Measurements from ENCODE around the gene PCCA.

PCCA gene

GRCh38 chr13:100245104-100245503 is 156.2 kb downstream of the PCCA start:
- in situ Hi-C loops (cut with MboI; ENCODE audit: low pct_unique_long_range_greater_than_20kb, low sequenced_read_pairs, unreplicated experiment) = loop anchor here (25.0 kb wide), 3 partner anchors 258 to 583 kb away; partner anchors contain the start of gene ZIC2
- no peak for DNase-seq (ENCODE audit: low spot score)
- TF ChIP-seq CTCF (IDR thresholded peaks at IDR 0.05; ENCODE audit: extremely low read depth, insufficient read depth, missing control alignments) = no peak

GRCh38 chr13:100247937-100248336 is 159.0 kb downstream of the PCCA start:
- no peak for DNase-seq (ENCODE audit: low spot score)
- TF ChIP-seq CTCF (IDR thresholded peaks at IDR 0.05; ENCODE audit: extremely low read depth, insufficient read depth, missing control alignments) = no peak
- in situ Hi-C loops (cut with MboI; ENCODE audit: low pct_unique_long_range_greater_than_20kb, low sequenced_read_pairs, unreplicated experiment) = loop anchor here (25.0 kb wide), 3 partner anchors 261 to 586 kb away; partner anchors contain the start of gene ZIC2

DNA sequence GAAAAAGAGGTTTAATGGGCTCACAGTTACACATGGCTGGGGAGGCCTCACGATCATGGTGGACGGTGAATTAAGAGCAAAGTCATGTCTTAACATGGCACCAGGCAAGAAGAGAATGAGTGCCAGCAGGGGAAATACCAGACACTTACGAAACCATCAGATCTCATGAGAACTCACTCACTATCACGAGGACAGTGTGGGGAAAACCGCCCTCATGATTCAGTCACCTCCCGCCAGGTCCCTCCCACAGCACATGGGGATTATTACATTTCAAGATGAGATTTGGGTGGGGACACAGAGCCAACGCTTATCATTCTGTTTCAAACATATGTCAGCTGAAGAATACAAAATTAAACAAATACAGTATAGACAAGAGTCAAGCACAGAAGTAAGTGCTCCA is 165.1 kb downstream of the PCCA start:
- in situ Hi-C loops (cut with MboI; ENCODE audit: low pct_unique_long_range_greater_than_20kb, low sequenced_read_pairs, unreplicated experiment) = no loop called here
- DNase-seq (ENCODE audit: low spot score) = no peak
- TF ChIP-seq CTCF (IDR thresholded peaks at IDR 0.05; ENCODE audit: extremely low read depth, insufficient read depth, missing control alignments) = no peak

DNA sequence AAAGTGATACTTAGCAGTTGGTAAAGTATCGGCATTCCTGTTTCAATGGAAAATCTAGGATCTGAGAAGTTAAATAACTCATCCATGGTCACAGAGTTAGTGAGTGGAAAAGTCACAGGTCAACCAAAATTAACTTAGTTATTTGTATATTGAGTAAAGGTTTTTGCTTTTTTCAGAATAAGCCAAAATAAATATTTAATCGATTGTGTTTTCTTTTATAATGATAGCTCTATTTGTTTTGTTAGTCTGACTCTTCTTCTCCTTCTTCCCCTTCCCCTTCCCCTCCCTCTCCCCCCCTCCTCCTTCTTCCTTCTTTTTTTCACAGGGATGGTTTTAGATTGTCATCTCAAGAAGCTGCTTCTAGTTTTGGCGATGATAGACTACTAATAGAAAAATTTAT is 173.5 kb downstream of the PCCA start:
- in situ Hi-C loops (cut with MboI; ENCODE audit: low pct_unique_long_range_greater_than_20kb, low sequenced_read_pairs, unreplicated experiment) = no loop called here
- TF ChIP-seq CTCF (IDR thresholded peaks at IDR 0.05; ENCODE audit: extremely low read depth, insufficient read depth, missing control alignments) = no peak
- no peak for DNase-seq (ENCODE audit: low spot score)

DNA sequence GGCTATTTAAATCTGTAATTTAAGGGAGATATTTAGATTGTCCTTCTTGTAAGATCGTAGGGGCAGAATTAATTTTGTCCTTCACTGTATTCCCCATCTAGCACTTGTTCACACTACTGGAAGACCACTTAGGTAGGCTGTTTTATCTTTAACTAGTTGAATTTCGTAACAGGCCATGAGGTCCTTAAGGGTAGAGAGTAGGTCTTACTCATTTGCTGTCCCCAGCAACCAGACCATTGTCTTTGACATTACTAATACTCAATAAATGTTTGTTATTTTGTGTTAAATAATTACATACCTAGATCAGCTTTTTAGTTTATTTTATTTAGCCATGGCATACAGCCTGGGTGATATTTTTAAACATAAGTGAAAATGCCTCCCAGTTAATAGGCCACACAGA is 177.1 kb downstream of the PCCA start:
- in situ Hi-C loops (cut with MboI; ENCODE audit: low pct_unique_long_range_greater_than_20kb, low sequenced_read_pairs, unreplicated experiment) = no loop called here
- no peak for TF ChIP-seq CTCF (IDR thresholded peaks at IDR 0.05; ENCODE audit: extremely low read depth, insufficient read depth, missing control alignments)
- DNase-seq (ENCODE audit: low spot score) = no peak

GRCh38 chr13:100269837-100270236 is 180.9 kb downstream of the PCCA start:
- no peak for TF ChIP-seq CTCF (IDR thresholded peaks at IDR 0.05; ENCODE audit: extremely low read depth, insufficient read depth, missing control alignments)
- in situ Hi-C loops (cut with MboI; ENCODE audit: low pct_unique_long_range_greater_than_20kb, low sequenced_read_pairs, unreplicated experiment) = no loop called here
- DNase-seq (ENCODE audit: low spot score) = no peak

GRCh38 chr13:100273138-100273537 is 184.2 kb downstream of the PCCA start:
- in situ Hi-C loops (cut with MboI; ENCODE audit: low pct_unique_long_range_greater_than_20kb, low sequenced_read_pairs, unreplicated experiment) = no loop called here
- TF ChIP-seq CTCF (IDR thresholded peaks at IDR 0.05; ENCODE audit: extremely low read depth, insufficient read depth, missing control alignments) = no peak
- no peak for DNase-seq (ENCODE audit: low spot score)
